ENCODE results near the gene FHOD3.

The FHOD3 gene

DNA sequence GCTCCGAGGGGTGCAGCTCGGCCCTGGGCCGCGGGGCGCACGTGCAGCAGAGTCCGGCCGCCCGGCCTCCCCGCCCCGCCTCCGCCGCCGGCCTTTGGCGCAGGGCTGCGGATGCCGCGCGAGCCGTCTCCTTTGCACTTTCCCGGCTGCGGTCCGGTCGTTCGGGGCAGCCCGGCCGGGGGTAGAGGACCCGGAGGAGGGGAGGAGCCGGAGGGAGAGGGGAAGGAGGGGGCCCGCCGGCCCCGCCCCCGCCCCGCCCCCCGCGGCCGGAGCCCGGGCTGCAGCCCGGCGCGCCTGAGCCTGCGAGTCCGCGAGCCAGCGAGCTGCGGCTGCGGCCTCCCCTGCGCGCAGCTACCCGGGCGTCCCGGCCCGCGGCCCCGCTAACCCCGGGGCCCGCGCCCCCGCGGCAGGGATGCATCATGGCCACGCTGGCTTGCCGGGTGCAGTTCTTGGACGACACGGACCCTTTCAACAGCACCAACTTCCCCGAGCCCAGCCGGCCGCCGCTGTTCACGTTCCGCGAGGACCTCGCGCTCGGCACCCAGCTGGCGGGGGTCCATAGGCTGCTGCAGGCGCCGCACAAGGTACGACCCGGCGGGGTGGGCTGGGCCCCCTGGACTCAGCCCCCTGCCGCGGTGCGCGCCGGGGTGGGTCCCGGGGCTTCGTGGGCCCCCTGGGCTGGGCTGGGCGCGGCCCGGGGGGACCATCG, at the start of gene FHOD3:
Gene FHOD3, plus strand, starts transcription at position 297 of the 709 bp plus-strand sequence. Its CDS starts 123 bp downstream, at position 420.
- H3K4me3 ChIP-seq (ENCODE audit: low read depth, low read length): peak within 1 kb of the TSS; percentile 57
- no peak for DNase-seq (ENCODE audit: low read depth)
- TF ChIP-seq, protein P1, sequence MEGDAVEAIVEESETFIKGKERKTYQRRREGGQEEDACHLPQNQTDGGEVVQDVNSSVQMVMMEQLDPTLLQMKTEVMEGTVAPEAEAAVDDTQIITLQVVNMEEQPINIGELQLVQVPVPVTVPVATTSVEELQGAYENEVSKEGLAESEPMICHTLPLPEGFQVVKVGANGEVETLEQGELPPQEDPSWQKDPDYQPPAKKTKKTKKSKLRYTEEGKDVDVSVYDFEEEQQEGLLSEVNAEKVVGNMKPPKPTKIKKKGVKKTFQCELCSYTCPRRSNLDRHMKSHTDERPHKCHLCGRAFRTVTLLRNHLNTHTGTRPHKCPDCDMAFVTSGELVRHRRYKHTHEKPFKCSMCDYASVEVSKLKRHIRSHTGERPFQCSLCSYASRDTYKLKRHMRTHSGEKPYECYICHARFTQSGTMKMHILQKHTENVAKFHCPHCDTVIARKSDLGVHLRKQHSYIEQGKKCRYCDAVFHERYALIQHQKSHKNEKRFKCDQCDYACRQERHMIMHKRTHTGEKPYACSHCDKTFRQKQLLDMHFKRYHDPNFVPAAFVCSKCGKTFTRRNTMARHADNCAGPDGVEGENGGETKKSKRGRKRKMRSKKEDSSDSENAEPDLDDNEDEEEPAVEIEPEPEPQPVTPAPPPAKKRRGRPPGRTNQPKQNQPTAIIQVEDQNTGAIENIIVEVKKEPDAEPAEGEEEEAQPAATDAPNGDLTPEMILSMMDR (IDR thresholded peaks at IDR 0.05; ENCODE audit: control insufficient read depth, extremely low read depth, insufficient read depth): no peak

DNA sequence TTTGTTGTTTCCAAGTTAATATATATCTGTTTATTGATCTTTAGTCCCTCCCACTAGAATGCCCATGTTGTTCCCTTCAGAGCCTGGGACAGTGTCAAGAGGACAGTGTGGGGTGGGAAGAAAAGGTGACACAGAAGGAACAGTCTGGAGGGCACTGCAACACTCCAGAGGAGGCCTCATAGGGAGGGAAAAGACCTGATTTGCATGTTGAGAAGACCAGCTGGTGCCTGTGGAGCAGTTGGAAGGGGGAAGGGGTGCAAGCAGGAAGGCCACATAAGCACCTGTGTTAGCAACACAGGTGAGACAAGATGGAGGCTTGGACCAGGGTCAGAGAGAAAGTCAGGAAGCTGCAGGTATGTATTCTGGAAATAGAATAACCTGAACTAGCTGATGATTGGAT, 48.1 kb upstream of the FHOD3 start:
- TF ChIP-seq, protein P1 (IDR thresholded peaks at IDR 0.05; ENCODE audit: control insufficient read depth, extremely low read depth, insufficient read depth): no peak
- DNase-seq (ENCODE audit: low read depth): no peak
- H3K4me3 ChIP-seq (ENCODE audit: low read depth, low read length): no peak overlapping the region

DNA sequence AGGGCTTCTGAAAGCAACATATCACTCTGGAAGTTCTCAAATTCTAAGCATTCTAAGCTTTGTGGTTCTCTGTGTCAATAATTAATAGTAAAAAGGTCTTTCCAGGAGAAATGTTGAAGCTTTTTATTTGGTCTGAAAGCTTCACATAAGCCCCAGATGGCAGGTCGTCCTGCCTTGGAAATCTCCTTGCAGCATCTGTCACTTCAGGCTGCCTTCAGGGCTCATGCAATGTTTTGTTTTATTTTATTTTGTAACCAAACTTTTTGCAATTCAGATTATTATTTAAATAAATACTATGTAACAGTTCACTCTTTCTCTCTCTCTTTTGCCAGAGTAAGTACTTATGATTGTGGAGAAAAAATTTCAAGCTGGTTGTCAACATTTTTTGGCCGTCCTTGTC, 46.7 kb upstream of the FHOD3 start:
- DNase-seq (ENCODE audit: low read depth): no peak
- TF ChIP-seq, protein P1 (IDR thresholded peaks at IDR 0.05; ENCODE audit: control insufficient read depth, extremely low read depth, insufficient read depth): no peak
- H3K4me3 ChIP-seq (ENCODE audit: low read depth, low read length): no peak overlapping the region

DNA sequence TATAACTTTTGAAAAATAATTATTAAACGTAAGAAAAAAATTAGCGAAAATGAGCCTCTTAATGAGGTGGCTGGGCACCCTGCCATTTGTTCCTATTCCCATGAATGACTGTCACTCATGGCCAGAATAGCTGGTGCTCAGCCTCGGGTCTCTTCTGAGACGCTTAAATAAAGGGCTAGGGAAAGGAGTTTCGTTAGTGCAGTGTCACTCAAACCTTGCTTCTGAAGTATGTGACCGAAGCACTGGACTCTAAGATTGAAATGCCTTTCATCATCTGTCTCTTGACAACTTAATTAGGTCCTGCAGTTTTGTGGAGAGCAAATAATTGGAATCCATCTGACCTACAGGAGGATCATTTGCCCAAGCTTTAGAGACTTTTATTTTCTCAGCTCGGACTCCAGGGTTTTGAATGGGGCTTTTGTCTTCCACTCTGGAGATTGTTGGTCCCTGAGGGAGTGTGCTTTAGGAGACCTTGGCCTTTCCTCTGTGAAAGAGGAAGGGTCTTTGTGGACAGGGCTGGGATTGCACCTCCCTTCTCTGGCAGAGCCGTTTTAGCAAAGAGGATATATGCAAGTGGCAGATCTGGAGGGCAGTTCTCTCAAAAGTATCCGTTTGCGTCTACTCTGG, 42.3 kb upstream of the FHOD3 start:
- DNase-seq (ENCODE audit: low read depth): no peak
- TF ChIP-seq, protein P1 (IDR thresholded peaks at IDR 0.05; ENCODE audit: control insufficient read depth, extremely low read depth, insufficient read depth): no peak
- no peak overlapping the region for H3K4me3 ChIP-seq (ENCODE audit: low read depth, low read length)

DNA sequence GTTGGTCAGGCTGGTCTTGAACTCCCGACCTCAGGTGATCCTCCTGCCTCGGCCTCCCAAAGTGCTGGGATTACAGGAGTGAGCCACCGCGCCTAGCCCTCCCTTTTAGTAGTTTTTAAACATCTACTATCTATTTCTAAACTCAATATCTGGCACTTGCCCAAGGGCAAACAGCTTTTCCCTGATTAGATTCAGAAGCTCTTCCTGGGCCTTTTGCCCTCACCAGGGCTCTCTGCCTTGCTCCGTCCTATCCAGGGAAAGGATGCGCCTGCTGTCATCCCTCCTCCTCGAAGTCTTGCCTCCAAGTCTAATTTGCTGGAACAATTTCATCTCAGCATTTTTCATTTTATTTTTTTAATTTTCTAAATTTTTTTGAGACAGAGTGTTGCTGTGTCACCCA, 41.4 kb upstream of the FHOD3 start:
- H3K4me3 ChIP-seq (ENCODE audit: low read depth, low read length): no peak overlapping the region
- TF ChIP-seq, protein P1 (IDR thresholded peaks at IDR 0.05; ENCODE audit: control insufficient read depth, extremely low read depth, insufficient read depth): no peak

DNA sequence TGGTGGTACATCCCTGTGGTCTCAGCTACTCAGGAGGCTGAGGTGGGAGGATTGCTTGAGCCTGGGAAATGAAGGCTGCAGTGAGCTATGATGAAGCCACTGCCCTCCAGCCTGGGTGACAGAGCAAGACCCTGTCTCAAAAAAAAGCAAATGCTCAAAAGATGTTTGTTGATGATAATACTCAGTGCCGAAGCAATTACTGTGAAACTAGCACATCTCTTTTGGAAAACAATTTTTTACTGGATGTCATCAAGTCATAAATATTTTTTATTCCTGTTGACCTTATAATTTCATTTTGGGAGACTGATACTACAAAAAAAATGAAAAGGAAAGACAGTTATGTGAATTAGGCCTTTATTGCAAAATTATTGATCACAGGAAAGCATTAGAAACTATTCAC, 34.5 kb upstream of the FHOD3 start:
- TF ChIP-seq, protein P1 (IDR thresholded peaks at IDR 0.05; ENCODE audit: control insufficient read depth, extremely low read depth, insufficient read depth): no peak
- H3K4me3 ChIP-seq (ENCODE audit: low read depth, low read length): no peak overlapping the region
- no peak for DNase-seq (ENCODE audit: low read depth)

More for the DNA sequence above, 41.4 kb upstream of the FHOD3 start:
- DNase-seq (ENCODE audit: low read depth): no peak

Data from LNCaP clone FGC (cell line).